GM12891 (cell line): Measurements from ENCODE around the gene TMEM9B.

Experiments
- DNase-seq: peaks from one replicate; pipeline ENCODE4 v3.0.0; 2011; ENCODE audit warnings: low spot score; ENCODE audit not compliant: insufficient read length
- FAIRE-seq: peaks from 2 replicates; lab custom pipeline; 2011; peaks lifted over from hg19 to GRCh38; lab: Jason Lieb, UNC
- PAX5 ChIP-seq: IDR thresholded peaks from 2 replicates; pipeline ENCODE4 v1.6.1; 2011; ENCODE audit warnings: low read length, moderate library complexity, mild to moderate bottlenecking; ENCODE audit not compliant: insufficient read depth, severe bottlenecking
- POLR2A ChIP-seq: IDR thresholded peaks from 2 replicates; pipeline ENCODE4 v1.6.1; 2011; ENCODE audit warnings: low read depth, low read length, control low read depth
- POLR2AphosphoS5 ChIP-seq: IDR thresholded peaks from 2 replicates; pipeline ENCODE4 v1.6.1; 2011; ENCODE audit warnings: low read depth, low read length, control low read depth
- POU2F2 ChIP-seq: IDR thresholded peaks from 2 replicates; pipeline ENCODE4 v1.6.1; 2011; ENCODE audit warnings: low read depth, mild to moderate bottlenecking, control low read depth, low read length, moderate library complexity
- SPI1 ChIP-seq: IDR thresholded peaks from 2 replicates; pipeline ENCODE4 v1.6.1; 2011; ENCODE audit warnings: low read depth, low read length, control low read depth
- TAF1 ChIP-seq: IDR thresholded peaks from 2 replicates; pipeline ENCODE4 v1.6.1; 2011; ENCODE audit warnings: low read depth, low read length, control low read depth

TMEM9B gene

GRCh38 chr11:8917157-8917825, 47.0 kb downstream of the TMEM9B start:
- DNase-seq (no peak), FAIRE-seq (no peak)
- no peak for TF ChIP-seq POU2F2
- no peak for TF ChIP-seq TAF1
- no peak for TF ChIP-seq PAX5
- no peak for TF ChIP-seq POLR2AphosphoS5
- TF ChIP-seq POLR2A = no peak
- no peak for TF ChIP-seq SPI1

- DNase-seq = no peak
- TF ChIP-seq SPI1 (no peak), TAF1 (no peak), POU2F2 (no peak), PAX5 (no peak)
- FAIRE-seq = peak; percentile 31
Observed at GRCh38 chr11:8914661-8915018, 49.6 kb downstream of the TMEM9B start.

DNA sequence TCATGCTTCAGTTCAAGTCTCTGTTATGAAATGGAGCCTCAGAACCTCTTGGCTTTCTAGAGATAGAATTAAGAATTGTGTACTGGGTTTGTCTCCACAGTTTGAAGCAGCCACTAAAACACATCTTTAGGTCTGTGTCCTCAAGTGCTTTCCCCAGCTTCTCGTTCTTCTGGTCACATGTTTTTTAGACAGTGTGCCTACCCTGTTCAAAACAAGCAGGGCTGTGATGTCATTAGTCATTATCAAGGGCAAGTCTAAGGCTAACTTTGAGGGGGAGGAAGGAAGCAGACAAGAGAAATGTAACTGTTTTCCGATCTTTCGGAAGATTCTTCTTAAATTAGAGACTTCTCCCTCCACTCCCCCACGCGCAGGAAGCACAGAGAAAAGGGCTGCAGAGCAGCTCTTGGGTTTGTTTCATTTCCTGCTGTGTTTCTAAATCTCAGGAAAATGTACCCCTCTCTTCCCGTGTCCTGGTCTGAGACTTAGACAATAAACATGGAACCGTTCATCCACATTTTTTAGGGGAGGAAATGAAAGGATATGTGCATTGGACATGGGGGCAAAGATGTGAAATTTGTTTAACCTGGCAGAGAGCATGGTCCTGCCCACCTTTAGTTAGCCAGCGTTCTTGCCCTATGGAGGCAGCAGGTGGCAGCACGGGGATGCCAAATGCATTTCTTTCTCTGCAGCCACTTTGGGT, 50.1 kb downstream of the TMEM9B start:
- no peak for DNase-seq
- FAIRE-seq = peak; percentile 91
- TF ChIP-seq SPI1 (no peak), POU2F2 (peak; percentile 24; the same call in 1 of the 2 replicates), POLR2AphosphoS5 (no peak), POLR2A (no peak)

- peak; percentile 88 for FAIRE-seq
- TF ChIP-seq POU2F2 (no peak), TAF1 (no peak), POLR2AphosphoS5 (no peak), SPI1 (no peak), PAX5 (no peak), POLR2A (no peak)
- DNase-seq = peak; percentile 73
Observed at GRCh38 chr11:8911029-8911823, 53.0 kb downstream of the TMEM9B start, which contains the start of gene AKIP1. Gene AKIP1, plus strand, starts transcription at chr11:8911189. Its CDS starts 261 bp downstream, at chr11:8911450.

DNA sequence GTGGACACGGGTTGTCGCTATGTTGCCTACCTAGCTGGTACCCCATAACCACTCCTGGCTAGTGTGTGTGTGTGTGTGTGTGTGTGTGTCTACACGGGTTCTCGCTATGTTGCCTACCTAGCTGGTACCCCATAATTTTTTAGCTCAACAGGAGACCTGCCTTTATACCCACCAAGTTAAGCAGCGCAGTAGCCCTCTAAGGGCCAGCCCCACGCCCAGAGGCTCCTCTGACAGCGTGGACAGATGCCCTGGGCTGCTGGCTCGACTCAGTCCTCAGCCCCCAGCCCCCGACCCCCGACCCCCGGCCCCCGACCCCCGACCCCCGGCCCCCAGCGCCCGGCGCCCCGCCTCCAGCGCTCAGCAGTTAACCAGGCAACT, 53.6 kb downstream of the TMEM9B start:
- TF ChIP-seq POLR2AphosphoS5 (no peak), PAX5 (no peak), SPI1 (no peak), POLR2A (no peak), TAF1 (no peak), POU2F2 (no peak)
- FAIRE-seq (no peak), DNase-seq (no peak)

DNA sequence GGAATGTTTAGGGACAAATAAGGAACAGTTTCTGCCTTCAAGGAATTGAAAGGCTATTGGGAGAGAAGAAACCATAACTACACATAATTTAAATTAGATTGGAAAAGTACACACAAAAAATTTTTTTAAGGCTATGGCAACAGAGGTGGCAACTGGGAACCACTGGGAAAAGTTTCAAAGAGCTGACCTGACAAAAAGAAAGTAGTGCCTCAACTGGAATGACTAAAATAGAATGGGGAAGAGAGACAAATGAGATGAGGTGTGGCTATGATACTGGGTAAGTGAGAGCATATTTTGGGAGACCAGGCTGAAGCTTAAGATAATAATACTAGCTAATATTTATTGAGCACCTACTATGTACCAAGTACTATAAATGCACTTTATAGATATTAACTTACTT, 56.1 kb downstream of the TMEM9B start:
- FAIRE-seq = no peak
- TF ChIP-seq POU2F2 (no peak), PAX5 (no peak), POLR2AphosphoS5 (no peak), TAF1 (no peak), POLR2A (no peak), SPI1 (no peak)
- DNase-seq = no peak

DNA sequence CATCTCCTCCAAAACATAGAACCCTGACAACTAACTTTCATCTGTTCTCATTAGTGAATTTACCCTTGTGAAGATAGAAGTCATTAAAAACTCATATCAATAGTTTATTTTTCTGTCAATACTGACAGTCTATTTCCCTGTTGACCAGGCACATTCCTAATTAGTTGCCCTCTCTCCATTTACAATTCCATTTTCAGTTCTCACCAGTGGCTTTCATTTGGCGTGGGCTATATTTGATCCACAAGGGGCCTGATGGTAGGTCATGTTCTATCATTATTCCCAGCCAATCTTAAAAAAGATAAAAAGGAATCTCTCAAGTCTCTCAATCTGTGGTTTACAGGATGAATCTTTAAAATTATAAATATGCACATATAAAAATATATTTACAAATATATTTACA, 57.1 kb downstream of the TMEM9B start:
- DNase-seq (no peak), FAIRE-seq (no peak)
- no peak for TF ChIP-seq SPI1
- TF ChIP-seq POLR2A = no peak
- no peak for TF ChIP-seq TAF1
- TF ChIP-seq POU2F2 = no peak
- no peak for TF ChIP-seq POLR2AphosphoS5
- TF ChIP-seq PAX5 = no peak

DNA sequence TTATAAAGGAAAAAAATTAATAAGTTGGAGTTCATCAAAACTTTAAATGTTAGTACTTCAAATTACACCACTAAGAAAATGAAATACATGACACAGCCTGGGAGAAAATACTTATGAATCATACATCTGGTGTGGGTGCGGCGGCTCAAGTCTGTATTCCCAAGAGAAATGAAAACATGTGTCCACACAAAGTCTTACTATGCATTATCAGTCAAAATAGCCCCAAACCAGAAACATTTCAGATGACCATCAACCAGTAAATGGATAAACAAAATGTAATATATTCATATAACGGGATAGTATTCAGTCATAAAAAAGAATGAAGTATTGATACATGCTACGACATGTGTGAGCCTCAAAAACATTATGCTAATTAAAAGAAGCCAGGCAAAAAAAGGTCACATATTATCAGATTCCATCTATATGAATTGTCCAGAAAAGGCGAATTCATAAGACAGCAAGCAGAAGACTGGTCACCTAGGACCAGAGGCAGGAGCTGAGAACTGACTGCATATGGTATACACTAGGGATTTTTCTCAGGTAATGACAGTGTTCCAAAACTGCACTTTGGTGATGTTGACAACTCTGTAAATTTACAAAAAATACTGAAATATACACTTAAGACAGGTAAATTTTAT, 58.6 kb downstream of the TMEM9B start:
- TF ChIP-seq TAF1 (no peak), POU2F2 (no peak), POLR2AphosphoS5 (no peak), POLR2A (no peak), PAX5 (no peak), SPI1 (no peak)
- DNase-seq = no peak
- FAIRE-seq = no peak

- no peak for DNase-seq
- TF ChIP-seq POLR2AphosphoS5 (no peak), SPI1 (no peak), POLR2A (no peak)
- FAIRE-seq = no peak
Observed at GRCh38 chr11:8899119-8899753, 65.0 kb downstream of the TMEM9B start.
